ENCODE data around the gene LCMT1. TPM values are rescaled to one million over a fixed set of nuclear protein-coding genes. Genes with fewer than 3 reads are reported as not detected.
"Not testable (repeated sequence)": the region's sequence is repeated elsewhere in the genome, so short reads cannot be mapped to it uniquely, and the experiment has no call there.

Gene LCMT1
- total and polyA plus RNA-seq, 9 donors: 26.2 to 42.2 (median 39.0) TPM

DNA sequence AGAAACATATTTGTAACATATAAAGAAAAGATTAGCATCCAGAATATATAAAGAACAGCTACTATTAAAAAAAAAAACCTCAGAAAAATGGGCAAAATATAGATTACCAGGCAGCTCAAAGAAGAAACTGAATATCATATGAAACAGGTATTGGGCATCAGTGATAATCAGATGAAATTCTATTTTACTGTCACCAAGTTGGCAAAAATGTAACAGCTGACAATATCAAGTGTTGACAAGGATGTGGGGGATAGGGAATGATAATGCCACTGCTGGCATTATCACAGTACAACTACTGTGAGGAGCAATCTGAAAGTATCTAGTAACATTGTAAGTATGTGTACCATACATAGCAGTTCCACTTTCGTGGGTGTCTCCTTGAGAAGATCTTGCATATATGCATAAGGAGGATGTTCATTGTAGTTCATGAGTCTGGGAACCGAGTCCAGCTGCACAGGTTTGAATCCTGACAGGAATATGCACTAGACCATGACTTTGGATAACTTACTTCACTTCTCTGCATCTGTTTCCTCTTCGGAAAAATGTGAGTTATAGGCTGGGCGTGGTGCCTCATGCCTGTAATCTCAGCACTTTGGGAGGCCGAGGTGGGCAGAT, 50.3 kb downstream of the LCMT1 start:
- Histone ChIP-seq H3K27me3 (ENCODE audit: control insufficient read depth, insufficient read depth, low read length) (no peaks in the 10 kb centered on the region), H3K4me1 (ENCODE audit: control insufficient read depth, insufficient read depth, low read length) (no peaks in the 10 kb centered on the region), H3K4me3 (ENCODE audit: low read length) (no peak overlapping the region), H3K36me3 (ENCODE audit: control insufficient read depth, insufficient read depth, low read length) (peaks cover 57% of the 10 kb centered on the region), H3K27ac (ENCODE audit: low read length) (no peak overlapping the region), H3K9me3 (replicated peaks; ENCODE audit: control insufficient read depth, low read depth, low read length) (no peaks in the 10 kb centered on the region)
- WGBS (ENCODE audit: insufficient coverage): 100% methylated on average over 2 of the region's 5 CpGs
- DNase-seq: no peak

DNA sequence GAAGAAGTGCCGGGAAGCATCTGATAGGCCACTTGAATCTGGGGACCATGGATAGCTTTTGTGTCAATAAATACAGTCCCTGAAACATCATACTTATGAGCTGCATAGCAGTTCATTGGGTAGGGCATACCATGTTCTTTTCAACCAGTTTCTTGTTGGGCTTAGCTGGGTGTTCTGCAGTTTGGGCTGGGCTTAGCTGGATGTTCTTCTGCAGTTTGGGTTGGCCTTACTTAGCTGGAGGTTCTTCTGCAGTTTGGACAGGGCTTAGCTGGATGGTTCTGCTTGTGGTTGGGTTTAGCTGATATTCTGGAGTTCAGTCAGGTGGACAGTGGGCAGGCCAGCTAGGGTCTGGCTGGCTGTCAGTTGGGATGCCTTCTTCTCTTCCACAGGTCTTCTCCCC, 52.1 kb downstream of the LCMT1 start:
- DNase-seq: no peak
- no peaks in the 10 kb centered on the region for H3K4me1 ChIP-seq (ENCODE audit: control insufficient read depth, insufficient read depth, low read length)
- no peak overlapping the region for H3K27ac ChIP-seq (ENCODE audit: low read length)
- peaks cover 49% of the 10 kb centered on the region for H3K36me3 ChIP-seq (ENCODE audit: control insufficient read depth, insufficient read depth, low read length)
- H3K27me3 ChIP-seq (ENCODE audit: control insufficient read depth, insufficient read depth, low read length): no peaks in the 10 kb centered on the region
- H3K9me3 ChIP-seq (replicated peaks; ENCODE audit: control insufficient read depth, low read depth, low read length): no peaks in the 10 kb centered on the region
- WGBS (ENCODE audit: insufficient coverage): no CpG with 5 or more reads among the region's 1 CpG
- H3K4me3 ChIP-seq (ENCODE audit: low read length): no peak overlapping the region

DNA sequence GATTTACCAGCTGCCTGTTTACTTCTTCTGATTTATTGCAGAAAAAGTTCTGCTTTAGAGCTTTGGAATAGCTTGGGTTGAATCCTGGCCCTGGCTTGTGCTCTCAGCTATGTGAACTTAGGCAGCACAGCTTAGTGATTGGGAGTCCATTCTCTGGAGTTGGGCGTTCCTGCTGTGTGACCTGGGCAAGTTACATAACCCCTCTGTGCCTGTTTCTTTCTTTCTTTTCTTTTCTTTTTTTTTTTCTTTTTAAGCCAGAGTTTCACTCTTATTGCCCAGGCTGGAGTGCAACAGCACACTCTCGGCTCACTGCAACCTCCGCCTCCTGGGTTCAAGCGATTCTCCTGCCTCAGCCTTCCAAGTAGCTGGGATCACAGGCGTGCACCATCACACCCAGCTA, 53.7 kb downstream of the LCMT1 start:
- WGBS (ENCODE audit: insufficient coverage): no CpG with 5 or more reads among the region's 5 CpGs
- Histone ChIP-seq H3K4me3 (ENCODE audit: low read length) (no peak overlapping the region), H3K36me3 (ENCODE audit: control insufficient read depth, insufficient read depth, low read length) (peaks cover 53% of the 10 kb centered on the region), H3K27ac (ENCODE audit: low read length) (no peak overlapping the region), H3K27me3 (ENCODE audit: control insufficient read depth, insufficient read depth, low read length) (no peaks in the 10 kb centered on the region), H3K9me3 (replicated peaks; ENCODE audit: control insufficient read depth, low read depth, low read length) (no peaks in the 10 kb centered on the region), H3K4me1 (ENCODE audit: control insufficient read depth, insufficient read depth, low read length) (no peaks in the 10 kb centered on the region)
- no peak for DNase-seq

DNA sequence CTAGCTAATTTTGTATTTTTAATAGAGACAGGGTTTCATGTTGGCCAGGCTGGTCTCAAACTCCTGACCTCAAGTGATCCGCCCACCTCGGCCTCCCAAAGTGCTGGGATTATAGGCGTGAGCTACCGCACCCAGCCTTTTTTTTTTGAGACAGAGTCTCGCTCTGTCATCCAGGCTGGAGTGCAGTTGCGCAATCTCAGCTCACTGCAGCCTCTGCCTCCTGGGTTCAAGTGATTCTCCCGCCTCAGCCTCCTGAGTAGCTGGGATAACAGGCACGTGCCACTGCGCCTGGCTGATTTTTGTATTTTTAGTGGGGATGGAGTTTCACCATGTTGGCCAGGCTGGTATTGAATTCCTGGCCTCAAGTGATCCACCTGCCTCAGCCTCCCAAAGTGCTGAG, 56.4 kb downstream of the LCMT1 start:
- not testable (repeated sequence) for H3K27me3 ChIP-seq (ENCODE audit: control insufficient read depth, insufficient read depth, low read length); DNase-seq; H3K9me3 ChIP-seq (replicated peaks; ENCODE audit: control insufficient read depth, low read depth, low read length); H3K27ac ChIP-seq (ENCODE audit: low read length); H3K4me1 ChIP-seq (ENCODE audit: control insufficient read depth, insufficient read depth, low read length); H3K4me3 ChIP-seq (ENCODE audit: low read length)
- 92% methylated on average over 5 of the region's 9 CpGs for WGBS (ENCODE audit: insufficient coverage)
- H3K36me3 ChIP-seq (ENCODE audit: control insufficient read depth, insufficient read depth, low read length): peaks cover 62% of the 10 kb centered on the region

DNA sequence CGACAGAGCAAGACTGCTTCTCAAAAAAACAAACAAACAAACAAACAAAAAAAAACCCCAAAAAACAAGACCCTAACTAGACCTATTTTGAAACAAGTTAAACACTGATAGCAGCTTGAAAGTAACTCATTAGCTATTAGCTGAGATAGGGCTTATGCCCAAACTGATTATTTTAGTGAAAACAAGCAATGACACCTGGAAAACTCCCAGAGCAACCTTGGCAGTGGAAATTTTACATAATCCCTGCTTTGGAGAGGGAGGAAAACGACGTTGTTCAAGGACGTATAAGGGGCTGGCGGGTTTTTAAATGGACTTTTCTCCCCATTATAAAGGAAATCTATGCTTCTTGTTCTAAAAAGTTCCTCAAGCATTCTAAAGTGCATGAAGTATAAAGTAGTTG, 59.8 kb downstream of the LCMT1 start:
- no peaks in the 10 kb centered on the region for H3K4me1 ChIP-seq (ENCODE audit: control insufficient read depth, insufficient read depth, low read length)
- no peak overlapping the region for H3K27ac ChIP-seq (ENCODE audit: low read length)
- no peak for DNase-seq

DNA sequence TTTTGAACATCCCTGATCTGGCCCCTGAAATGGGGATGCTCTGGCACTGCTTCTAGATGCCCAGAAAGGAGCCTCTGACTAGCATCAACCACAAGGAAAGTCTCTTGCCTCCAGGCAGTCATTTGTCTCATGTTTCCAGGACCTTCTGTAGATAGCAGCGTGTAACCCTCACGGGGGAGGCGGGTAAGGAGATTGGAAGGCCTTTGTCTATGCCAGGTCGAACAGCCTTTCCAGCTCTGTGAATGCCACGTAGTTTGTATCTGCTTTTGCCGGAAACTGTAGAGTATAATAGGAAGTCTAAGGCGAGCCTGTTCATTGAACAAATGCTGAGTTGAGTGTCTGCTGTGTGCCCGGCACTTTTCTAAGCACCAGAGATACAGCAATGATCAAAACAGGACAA, 61.3 kb downstream of the LCMT1 start:
- DNase-seq: no peak
- peaks cover 37% of the 10 kb centered on the region for H3K36me3 ChIP-seq (ENCODE audit: control insufficient read depth, insufficient read depth, low read length)
- 98% methylated on average over 5 of the region's 8 CpGs for WGBS (ENCODE audit: insufficient coverage)

More for the DNA sequence above, 59.8 kb downstream of the LCMT1 start:
- Histone ChIP-seq H3K36me3 (ENCODE audit: control insufficient read depth, insufficient read depth, low read length) (peaks cover 47% of the 10 kb centered on the region), H3K4me3 (ENCODE audit: low read length) (no peak overlapping the region), H3K9me3 (replicated peaks; ENCODE audit: control insufficient read depth, low read depth, low read length) (no peaks in the 10 kb centered on the region), H3K27me3 (ENCODE audit: control insufficient read depth, insufficient read depth, low read length) (no peaks in the 10 kb centered on the region)
- no CpG with 5 or more reads among the region's 5 CpGs for WGBS (ENCODE audit: insufficient coverage)

DNA sequence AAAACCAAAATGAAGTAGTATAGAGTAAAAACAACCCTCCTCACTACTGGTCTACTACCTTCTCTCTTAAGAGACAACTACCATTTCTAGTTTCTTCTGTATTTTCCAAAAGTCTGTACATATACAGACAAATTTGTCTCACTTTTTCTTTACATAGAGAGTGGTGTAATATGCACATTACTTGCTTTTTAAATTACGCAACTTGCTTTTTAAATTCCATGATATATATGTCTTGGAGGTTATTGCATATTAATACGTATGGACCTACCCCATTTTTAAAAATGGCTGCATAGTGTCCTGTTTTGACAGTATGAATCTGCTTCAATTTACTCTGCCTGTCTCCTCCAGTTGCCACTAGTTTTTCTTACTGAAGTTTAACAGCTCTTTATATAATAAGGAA, 62.7 kb downstream of the LCMT1 start:
- H3K27ac ChIP-seq (ENCODE audit: low read length): no peak overlapping the region
- no peaks in the 10 kb centered on the region for H3K4me1 ChIP-seq (ENCODE audit: control insufficient read depth, insufficient read depth, low read length)
- H3K9me3 ChIP-seq (replicated peaks; ENCODE audit: control insufficient read depth, low read depth, low read length): no peaks in the 10 kb centered on the region
- DNase-seq: no peak
- no peak overlapping the region for H3K4me3 ChIP-seq (ENCODE audit: low read length)
- H3K27me3 ChIP-seq (ENCODE audit: control insufficient read depth, insufficient read depth, low read length): no peaks in the 10 kb centered on the region
- WGBS (ENCODE audit: insufficient coverage): no CpG with 5 or more reads among the region's 2 CpGs
- H3K36me3 ChIP-seq (ENCODE audit: control insufficient read depth, insufficient read depth, low read length): peaks cover 37% of the 10 kb centered on the region

More for the DNA sequence above, 61.3 kb downstream of the LCMT1 start:
- Histone ChIP-seq H3K4me3 (ENCODE audit: low read length) (no peak overlapping the region), H3K27ac (ENCODE audit: low read length) (no peak overlapping the region), H3K9me3 (replicated peaks; ENCODE audit: control insufficient read depth, low read depth, low read length) (no peaks in the 10 kb centered on the region), H3K4me1 (ENCODE audit: control insufficient read depth, insufficient read depth, low read length) (no peaks in the 10 kb centered on the region), H3K27me3 (ENCODE audit: control insufficient read depth, insufficient read depth, low read length) (no peaks in the 10 kb centered on the region)

DNA sequence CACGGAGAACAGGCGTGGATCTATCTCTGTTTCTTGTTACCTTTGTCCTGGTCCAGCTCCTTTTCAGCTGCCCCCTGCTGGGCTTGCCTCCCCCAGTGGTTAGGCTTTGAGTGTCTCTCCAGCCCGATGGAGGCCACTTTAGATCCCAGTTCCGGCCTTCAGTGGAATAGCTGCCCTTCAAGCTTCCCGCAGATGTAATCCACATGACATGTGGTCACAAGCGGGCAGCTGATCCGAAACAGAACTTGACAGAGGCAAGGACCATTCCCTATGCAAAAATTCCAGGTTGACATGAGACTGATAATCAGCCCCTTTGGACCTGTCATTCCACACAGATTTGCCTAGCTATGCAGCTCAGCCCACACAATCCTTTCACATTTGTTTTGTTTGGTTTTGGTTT, 64.6 kb downstream of the LCMT1 start:
- no peak for DNase-seq
- 84% methylated on average over 5 of the region's 7 CpGs for WGBS (ENCODE audit: insufficient coverage)
- Histone ChIP-seq H3K9me3 (replicated peaks; ENCODE audit: control insufficient read depth, low read depth, low read length) (no peaks in the 10 kb centered on the region), H3K36me3 (ENCODE audit: control insufficient read depth, insufficient read depth, low read length) (peaks cover 28% of the 10 kb centered on the region), H3K27ac (ENCODE audit: low read length) (no peak overlapping the region), H3K4me1 (ENCODE audit: control insufficient read depth, insufficient read depth, low read length) (no peaks in the 10 kb centered on the region), H3K27me3 (ENCODE audit: control insufficient read depth, insufficient read depth, low read length) (no peaks in the 10 kb centered on the region), H3K4me3 (ENCODE audit: low read length) (no peak overlapping the region)

DNA sequence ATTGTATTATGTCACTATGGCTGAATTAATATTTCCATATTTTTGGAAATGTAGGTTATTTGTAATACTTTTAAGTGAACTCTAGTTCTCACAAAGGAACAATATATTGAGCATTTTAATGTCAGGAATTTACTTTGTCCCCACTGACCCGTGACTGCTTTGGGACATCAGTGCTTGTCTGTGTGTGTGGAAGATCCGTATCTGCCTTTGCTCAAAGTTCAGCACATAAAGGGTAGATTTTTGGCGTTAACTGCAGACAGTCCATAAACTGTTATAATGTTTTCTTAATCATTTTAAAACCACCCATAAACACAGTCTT, 65.9 kb downstream of the LCMT1 start:
- H3K4me3 ChIP-seq (ENCODE audit: low read length): no peak overlapping the region
- H3K27me3 ChIP-seq (ENCODE audit: control insufficient read depth, insufficient read depth, low read length): no peaks in the 10 kb centered on the region
- WGBS (ENCODE audit: insufficient coverage): no CpG with 5 or more reads among the region's 3 CpGs
- H3K9me3 ChIP-seq (replicated peaks; ENCODE audit: control insufficient read depth, low read depth, low read length): no peaks in the 10 kb centered on the region
- H3K27ac ChIP-seq (ENCODE audit: low read length): no peak overlapping the region
- DNase-seq: no peak
- H3K36me3 ChIP-seq (ENCODE audit: control insufficient read depth, insufficient read depth, low read length): peaks cover 24% of the 10 kb centered on the region
- no peaks in the 10 kb centered on the region for H3K4me1 ChIP-seq (ENCODE audit: control insufficient read depth, insufficient read depth, low read length)

DNA sequence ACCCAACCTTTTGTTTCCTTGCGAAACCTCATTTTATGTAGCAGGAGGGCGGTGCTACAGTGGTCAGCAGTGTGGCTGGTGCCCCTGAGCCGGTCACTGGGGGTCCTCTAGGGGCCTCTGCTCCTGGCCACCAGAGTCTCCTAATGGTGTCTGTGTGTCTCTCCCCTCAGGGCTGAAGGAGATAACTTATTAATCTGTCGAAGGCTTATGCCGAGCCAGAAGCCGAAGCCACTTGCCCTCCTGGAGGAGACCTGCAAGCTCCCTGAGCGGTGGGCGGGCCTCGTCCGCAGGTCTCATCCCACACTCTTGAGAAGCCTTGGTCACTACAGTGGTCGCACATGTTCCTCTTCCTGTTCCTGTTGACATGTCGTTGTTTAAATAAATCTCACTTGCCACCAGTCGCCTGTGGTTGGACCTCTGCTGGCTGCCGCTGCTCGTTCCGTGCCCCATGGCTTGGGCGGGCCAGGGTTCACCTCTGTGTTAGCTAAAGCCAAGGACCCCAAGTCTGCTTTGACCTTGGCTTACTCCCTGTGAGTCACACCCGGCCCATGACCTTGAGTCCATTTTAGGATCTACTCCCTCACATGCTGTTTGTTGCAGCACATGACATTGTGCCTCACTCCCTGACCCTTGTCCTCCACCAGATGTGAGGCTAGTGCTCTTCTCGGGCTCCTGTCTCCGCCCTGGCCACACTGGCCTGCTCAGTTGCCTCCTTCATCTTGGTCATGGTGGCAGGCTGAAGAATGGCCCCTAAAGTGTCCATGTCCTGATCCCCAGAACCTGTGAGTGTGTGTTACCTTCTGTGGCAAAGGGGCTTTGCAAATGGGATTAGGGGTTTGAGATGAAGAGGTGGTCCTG, 66.5 kb downstream of the LCMT1 start:
- Histone ChIP-seq H3K36me3 (ENCODE audit: control insufficient read depth, insufficient read depth, low read length) (peaks cover 19% of the 10 kb centered on the region), H3K4me1 (ENCODE audit: control insufficient read depth, insufficient read depth, low read length) (no peaks in the 10 kb centered on the region), H3K27me3 (ENCODE audit: control insufficient read depth, insufficient read depth, low read length) (no peaks in the 10 kb centered on the region), H3K9me3 (replicated peaks; ENCODE audit: control insufficient read depth, low read depth, low read length) (no peaks in the 10 kb centered on the region), H3K4me3 (ENCODE audit: low read length) (no peak overlapping the region), H3K27ac (ENCODE audit: low read length) (no peak overlapping the region)
- DNase-seq: no peak
- 80% methylated on average over 18 of the region's 20 CpGs for WGBS (ENCODE audit: insufficient coverage)

Data from muscle of leg (tissue), 11 donors.